Calu3 (cell line): ENCODE data around the gene INCENP. TPM values are rescaled to one million over a fixed set of nuclear protein-coding genes. Genes with fewer than 3 reads are reported as not detected.

Experiments
- BruUV-seq: library from RNA; stranded (reverse); fragments of 400-500 nt; replicated peaks from 2 replicates; lab custom pipeline; 2021; lab: Mats Ljungman, UMichigan
- CTCF ChIA-PET: fragments of 300-600 bp; sonication (Branson Sonifier 250); formaldehyde crosslinking; loops from one replicate; lab custom pipeline; 2022; ENCODE audit warnings: antibody characterized with exemption; lab: Charles Lee
- DNase-seq: peaks from one replicate; pipeline ENCODE4 v3.0.0; 2022
- H3K27ac Mint-ChIP-seq: one replicate; pipeline ENCODE4 v1.8.0; 2022; ENCODE audit warnings: mixed read lengths; ENCODE audit not compliant: unreplicated experiment
- H3K27me3 Mint-ChIP-seq: one replicate; pipeline ENCODE4 v1.8.0; 2022; ENCODE audit warnings: mixed read lengths; ENCODE audit not compliant: unreplicated experiment
- H3K36me3 Mint-ChIP-seq: one replicate; pipeline ENCODE4 v1.8.0; 2022; ENCODE audit warnings: mild to moderate bottlenecking, moderate library complexity, mixed read lengths; ENCODE audit not compliant: insufficient read depth, unreplicated experiment
- H3K4me1 Mint-ChIP-seq: one replicate; pipeline ENCODE4 v1.8.0; 2022; ENCODE audit warnings: mild to moderate bottlenecking, low read depth, mixed read lengths; ENCODE audit not compliant: unreplicated experiment
- H3K4me3 Mint-ChIP-seq: one replicate; pipeline ENCODE4 v1.8.0; 2022; ENCODE audit warnings: mild to moderate bottlenecking, low read depth, moderate library complexity, mixed read lengths; ENCODE audit not compliant: unreplicated experiment
- H3K9me3 Mint-ChIP-seq: one replicate; pipeline ENCODE4 v1.8.0; 2022; ENCODE audit warnings: low read depth, mixed read lengths; ENCODE audit not compliant: unreplicated experiment
- intact Hi-C: fragments of 100-400 bp; cut with micrococcal nuclease; formaldehyde crosslinking; loops from one replicate; pipeline ENCODE4 v1.10.0; 2022; ENCODE audit not compliant: unreplicated experiment
- total RNA-seq: library from RNA; stranded (reverse); gene quantifications from 2 replicates; pipeline ENCODE4 v1.2.3, GENCODE V29; 2022
- TF ChIP-seq, protein P1 (sequence below): fragments of 200-600 bp; IDR thresholded peaks from one replicate; pipeline ENCODE4 v1.8.0; 2022; ENCODE audit warnings: antibody characterized with exemption; ENCODE audit not compliant: unreplicated experiment

The INCENP gene
- total RNA-seq, 1 experiment from 2014 or later: 115 TPM

DNA sequence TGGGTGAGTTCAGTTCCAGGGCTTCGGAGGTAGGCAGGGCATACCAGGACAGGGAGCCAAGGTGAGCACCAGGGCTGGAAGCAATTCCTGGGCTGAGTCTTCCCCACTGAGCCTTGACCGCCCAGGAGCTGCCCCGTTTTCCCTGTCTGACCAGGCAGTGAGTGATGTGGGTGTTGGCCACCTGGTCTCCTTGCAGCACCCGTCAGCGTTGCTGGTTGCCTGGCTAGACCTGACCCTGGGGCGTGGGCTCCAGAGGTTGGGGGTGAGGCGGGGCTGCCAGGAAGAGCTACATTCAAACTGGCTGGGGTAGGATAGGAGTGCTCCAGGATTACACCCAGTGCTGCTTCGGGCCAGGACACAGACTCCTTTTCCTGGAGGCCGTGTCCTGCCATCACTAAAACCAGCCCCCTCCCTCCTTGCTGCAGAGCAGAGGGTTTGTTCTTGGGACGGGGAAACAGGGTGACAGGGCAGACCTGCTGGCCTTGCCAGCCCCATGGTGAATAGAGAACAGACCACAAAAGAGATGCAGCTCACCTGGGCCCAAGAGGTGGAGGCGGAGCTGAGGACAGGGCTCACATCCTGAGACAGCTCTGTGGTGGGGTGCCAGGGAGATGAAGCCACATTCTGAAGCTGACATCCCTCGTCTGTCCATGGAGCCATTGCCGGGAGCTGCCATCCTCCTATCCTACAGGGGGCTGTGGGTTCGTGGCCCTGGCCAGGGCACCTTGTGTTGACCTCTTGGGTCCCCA lies 14.2 kb downstream of the INCENP start:
- Mint-ChIP-seq H3K9me3 (no peaks in the 10 kb centered on the region), H3K27me3 (no peaks in the 10 kb centered on the region), H3K27ac (no peak overlapping the region), H3K36me3 (peaks cover 25% of the 10 kb centered on the region), H3K4me1 (no peaks in the 10 kb centered on the region), H3K4me3 (no peak overlapping the region)
- TF ChIP-seq, protein P1, sequence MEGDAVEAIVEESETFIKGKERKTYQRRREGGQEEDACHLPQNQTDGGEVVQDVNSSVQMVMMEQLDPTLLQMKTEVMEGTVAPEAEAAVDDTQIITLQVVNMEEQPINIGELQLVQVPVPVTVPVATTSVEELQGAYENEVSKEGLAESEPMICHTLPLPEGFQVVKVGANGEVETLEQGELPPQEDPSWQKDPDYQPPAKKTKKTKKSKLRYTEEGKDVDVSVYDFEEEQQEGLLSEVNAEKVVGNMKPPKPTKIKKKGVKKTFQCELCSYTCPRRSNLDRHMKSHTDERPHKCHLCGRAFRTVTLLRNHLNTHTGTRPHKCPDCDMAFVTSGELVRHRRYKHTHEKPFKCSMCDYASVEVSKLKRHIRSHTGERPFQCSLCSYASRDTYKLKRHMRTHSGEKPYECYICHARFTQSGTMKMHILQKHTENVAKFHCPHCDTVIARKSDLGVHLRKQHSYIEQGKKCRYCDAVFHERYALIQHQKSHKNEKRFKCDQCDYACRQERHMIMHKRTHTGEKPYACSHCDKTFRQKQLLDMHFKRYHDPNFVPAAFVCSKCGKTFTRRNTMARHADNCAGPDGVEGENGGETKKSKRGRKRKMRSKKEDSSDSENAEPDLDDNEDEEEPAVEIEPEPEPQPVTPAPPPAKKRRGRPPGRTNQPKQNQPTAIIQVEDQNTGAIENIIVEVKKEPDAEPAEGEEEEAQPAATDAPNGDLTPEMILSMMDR: no peak
- intact Hi-C loops: no loop called here
- CTCF ChIA-PET: no interaction called here
- BruUV-seq: no TSS peak
- no peak for DNase-seq

DNA sequence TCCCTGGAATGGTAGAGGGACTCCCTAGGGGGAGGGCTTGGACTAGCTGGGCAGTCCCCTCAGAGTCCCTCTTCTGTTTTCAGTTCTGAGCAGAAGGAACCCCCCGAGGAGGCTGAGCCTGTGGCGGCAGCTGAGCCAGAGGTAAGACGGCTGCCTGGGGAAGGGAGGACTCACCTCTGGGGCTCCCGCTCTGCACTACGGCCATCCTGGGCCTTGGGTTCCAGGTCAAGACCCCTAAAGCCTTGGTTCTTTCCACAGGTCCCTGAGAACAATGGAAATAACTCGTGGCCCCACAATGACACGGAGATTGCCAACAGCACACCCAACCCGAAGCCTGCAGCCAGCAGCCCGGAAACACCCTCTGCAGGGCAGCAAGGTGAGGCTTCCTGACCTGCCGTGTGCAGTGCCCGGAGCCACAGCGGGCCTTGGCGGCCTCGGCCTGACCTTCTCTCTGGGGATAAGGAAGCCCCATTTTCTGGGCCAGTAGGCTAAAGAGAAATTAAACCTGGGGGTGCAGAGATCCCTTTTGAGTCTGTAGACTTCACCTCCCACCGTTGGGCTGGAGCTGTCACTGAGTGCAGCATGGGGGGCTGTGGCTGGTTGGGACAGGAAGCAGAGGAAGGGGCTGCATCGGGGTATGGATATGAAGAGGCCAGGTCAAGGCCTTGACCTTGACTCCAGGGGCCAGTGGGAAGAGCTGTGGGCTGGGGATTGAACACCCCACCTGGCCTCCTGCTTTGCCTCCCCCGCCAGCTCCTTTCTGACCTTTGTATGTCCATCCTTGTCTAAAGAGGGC lies 15.0 kb downstream of the INCENP start:
- Mint-ChIP-seq H3K4me1 (no peaks in the 10 kb centered on the region), H3K36me3 (peaks cover 17% of the 10 kb centered on the region), H3K4me3 (no peak overlapping the region), H3K27ac (no peak overlapping the region), H3K9me3 (no peaks in the 10 kb centered on the region), H3K27me3 (no peaks in the 10 kb centered on the region)
- DNase-seq: no peak
- TF ChIP-seq, protein P1: no peak
- CTCF ChIA-PET: no interaction called here
- no TSS peak for BruUV-seq
- intact Hi-C loops: no loop called here

DNA sequence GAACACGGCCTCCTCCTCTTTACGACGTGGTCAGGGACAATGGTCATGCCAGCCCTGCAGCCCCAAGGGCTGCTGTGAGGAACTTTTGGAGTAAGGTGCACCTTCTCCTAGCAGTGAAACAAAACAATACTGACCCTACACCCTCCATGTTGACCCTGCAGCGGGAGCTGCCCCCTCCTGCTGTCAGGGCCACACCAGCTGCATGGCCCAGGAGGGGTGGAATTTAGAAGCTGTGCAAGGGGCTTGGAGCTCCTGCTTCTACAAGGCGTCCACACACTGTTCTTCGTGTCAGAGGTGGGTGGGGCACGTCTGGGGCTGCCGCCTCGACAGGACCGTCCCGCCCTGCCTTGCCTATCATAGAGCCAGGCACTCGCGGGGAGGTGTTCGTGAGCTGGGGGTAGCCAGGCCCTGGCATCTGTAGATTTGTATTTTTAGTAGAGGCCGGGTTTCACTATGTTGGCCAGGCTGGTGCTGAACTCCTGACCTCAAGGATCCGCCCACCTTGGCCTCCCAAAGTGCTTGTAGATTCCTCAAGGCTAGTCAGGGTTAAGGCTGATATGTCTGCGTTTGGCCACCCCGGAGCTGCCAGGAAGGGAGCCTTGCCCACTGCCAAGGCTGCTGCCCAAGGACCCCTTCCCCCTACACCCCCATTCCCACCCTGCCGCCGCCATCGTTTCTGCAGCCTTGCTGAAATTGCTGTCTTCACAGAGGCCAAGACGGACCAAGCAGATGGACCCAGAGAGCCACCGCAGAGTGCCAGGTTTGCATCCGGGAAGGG lies 15.9 kb downstream of the INCENP start:
- Mint-ChIP-seq H3K27ac (no peak overlapping the region), H3K4me1 (no peaks in the 10 kb centered on the region), H3K36me3 (peaks cover 14% of the 10 kb centered on the region), H3K4me3 (no peak overlapping the region), H3K9me3 (no peaks in the 10 kb centered on the region), H3K27me3 (no peaks in the 10 kb centered on the region)
- no peak for DNase-seq
- BruUV-seq: no TSS peak
- intact Hi-C loops: no loop called here
- TF ChIP-seq, protein P1: no peak
- CTCF ChIA-PET: no interaction called here

DNA sequence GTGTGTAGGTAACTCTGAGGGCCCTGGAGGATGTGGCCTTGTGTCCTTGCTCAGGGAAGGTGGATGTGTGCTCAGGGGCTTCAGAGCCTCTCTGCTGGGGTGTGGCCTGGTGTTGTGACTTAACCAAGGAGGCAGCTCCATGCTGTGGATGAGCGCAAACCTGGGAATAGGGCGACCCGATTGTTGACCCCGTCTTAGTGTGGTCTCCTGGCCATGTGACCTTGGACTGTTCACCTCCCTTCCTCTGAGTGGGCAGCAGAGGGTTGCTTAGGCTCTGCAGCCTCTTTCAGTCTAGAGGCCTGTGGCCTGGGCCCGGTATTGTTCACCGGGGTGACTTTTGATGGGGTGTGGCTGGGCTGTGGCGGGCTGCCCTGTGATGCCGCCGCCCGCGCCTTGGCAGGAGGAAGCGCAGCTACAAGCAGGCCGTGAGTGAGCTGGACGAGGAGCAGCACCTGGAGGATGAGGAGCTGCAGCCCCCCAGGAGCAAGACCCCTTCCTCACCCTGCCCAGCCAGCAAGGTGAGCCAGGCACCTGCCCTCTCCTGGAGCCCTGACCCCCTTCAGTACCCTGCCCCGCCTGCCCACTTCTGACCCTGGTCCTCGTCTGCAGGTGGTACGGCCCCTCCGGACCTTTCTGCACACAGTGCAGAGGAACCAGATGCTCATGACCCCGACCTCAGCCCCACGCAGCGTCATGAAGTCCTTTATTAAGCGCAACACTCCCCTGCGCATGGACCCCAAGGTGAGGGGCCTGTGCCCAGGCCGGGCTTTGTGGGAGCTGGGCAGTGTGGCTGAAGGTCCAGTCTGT lies 16.7 kb downstream of the INCENP start:
- H3K27me3 Mint-ChIP-seq: no peaks in the 10 kb centered on the region
- H3K9me3 Mint-ChIP-seq: no peaks in the 10 kb centered on the region
- H3K27ac Mint-ChIP-seq: no peak overlapping the region
- H3K36me3 Mint-ChIP-seq: peaks cover 11% of the 10 kb centered on the region
- H3K4me3 Mint-ChIP-seq: no peak overlapping the region
- DNase-seq: no peak
- CTCF ChIA-PET: no interaction called here
- TF ChIP-seq, protein P1: no peak
- H3K4me1 Mint-ChIP-seq: no peaks in the 10 kb centered on the region
- intact Hi-C loops: no loop called here
- BruUV-seq: no TSS peak
